Epithelial cell of esophagus (primary cell): ENCODE data around the gene PDE11A.

Experiments used
- DNase-seq: peaks from one replicate; pipeline ENCODE4 v3.0.0; 2010; ENCODE audit warnings: low read depth
- H3K4me3 ChIP-seq: 2 replicates; pipeline ENCODE4 v1.5.1; 2011; ENCODE audit warnings: mild to moderate bottlenecking, low read length, control low read depth
- CTCF ChIP-seq: IDR thresholded peaks from 2 replicates; pipeline ENCODE4 v1.5.1; 2011; ENCODE audit warnings: low read depth, mild to moderate bottlenecking, low read length, control low read depth, inconsistent platforms; ENCODE audit not compliant: insufficient read depth; ENCODE audit errors: missing control alignments

PDE11A gene

GRCh38 chr2:178074123-178075005, 1.8 kb upstream of the PDE11A start:
- H3K4me3 ChIP-seq: no peak overlapping the region
- no peak for TF ChIP-seq CTCF
- peak; percentile 41 for DNase-seq

- no peak overlapping the region for H3K4me3 ChIP-seq
- no peak for TF ChIP-seq CTCF
- DNase-seq: no peak
Measured at GRCh38 chr2:178072000-178072382, 586 bp downstream of the PDE11A start.

- no peak for DNase-seq
- H3K4me3 ChIP-seq: no peak overlapping the region
- TF ChIP-seq CTCF: no peak
Measured at GRCh38 chr2:178070824-178071223, 1.8 kb downstream of the PDE11A start.

- no peak for DNase-seq
- TF ChIP-seq CTCF: no peak
- no peak overlapping the region for H3K4me3 ChIP-seq
Measured at GRCh38 chr2:178069551-178069950, 3.0 kb downstream of the PDE11A start.

GRCh38 chr2:178068823-178069454, 3.6 kb downstream of the PDE11A start:
- TF ChIP-seq CTCF: no peak
- no peak overlapping the region for H3K4me3 ChIP-seq
- no peak for DNase-seq

GRCh38 chr2:178066890-178067669, 5.5 kb downstream of the PDE11A start:
- no peak for DNase-seq
- TF ChIP-seq CTCF: no peak

More at GRCh38 chr2:178066890-178067669, 5.5 kb downstream of the PDE11A start:
- no peak overlapping the region for H3K4me3 ChIP-seq
